Bronchial epithelial cell (primary cell): ENCODE results near the gene TRAIP. TPM values are rescaled to one million over a fixed set of nuclear protein-coding genes. Genes with fewer than 3 reads are reported as not detected.

Source experiments
- DNase-seq: peaks from one replicate; pipeline ENCODE4 v3.0.0-alpha.2; 2010; ENCODE audit warnings: low read depth
- FAIRE-seq: peaks from 2 replicates; lab custom pipeline; 2011; peaks lifted over from hg19 to GRCh38; lab: Jason Lieb, UNC
- H3K27me3 ChIP-seq: 2 replicates; pipeline ENCODE4 v1.5.1; 2011; ENCODE audit warnings: low read length; ENCODE audit not compliant: control insufficient read depth, insufficient read depth
- H3K36me3 ChIP-seq: 2 replicates; pipeline ENCODE4 v1.5.1; 2011; ENCODE audit warnings: low read length; ENCODE audit not compliant: control insufficient read depth, insufficient read depth
- H3K4me3 ChIP-seq: 2 replicates; pipeline ENCODE4 v1.5.1; 2011; ENCODE audit warnings: mild to moderate bottlenecking, low read depth, low read length, control low read depth
- CTCF ChIP-seq: IDR thresholded peaks from 2 replicates; pipeline ENCODE4 v1.5.1; 2011; ENCODE audit warnings: mild to moderate bottlenecking, moderate library complexity, low read length, control low read depth, inconsistent platforms; ENCODE audit not compliant: insufficient read depth, severe bottlenecking
- total RNA-seq: library from RNA; depleted of rRNA; stranded (reverse); fragments of >200 nt; gene quantifications from 2 replicates; pipeline ENCODE4 v1.2.1, GENCODE V29; 2014

Gene TRAIP
- total RNA-seq, 1 donor from 2014 or later: 0.79 TPM

GRCh38 chr3:49842843-49843517 lies 13.4 kb downstream of the TRAIP start:
- no peak for TF ChIP-seq CTCF
- H3K27me3 ChIP-seq: no peaks in the 10 kb centered on the region
- no peaks in the 10 kb centered on the region for H3K36me3 ChIP-seq
- FAIRE-seq (no peak), DNase-seq (no peak)
- no peak overlapping the region for H3K4me3 ChIP-seq

GRCh38 chr3:49841806-49842205 lies 14.6 kb downstream of the TRAIP start:
- Histone ChIP-seq H3K4me3 (no peak overlapping the region), H3K27me3 (no peaks in the 10 kb centered on the region), H3K36me3 (no peaks in the 10 kb centered on the region)
- DNase-seq (no peak), FAIRE-seq (no peak)
- TF ChIP-seq CTCF: no peak

- Histone ChIP-seq H3K36me3 (no peaks in the 10 kb centered on the region), H3K4me3 (no peak overlapping the region), H3K27me3 (no peaks in the 10 kb centered on the region)
- peak; percentile 32 for DNase-seq
- TF ChIP-seq CTCF: peak; percentile 54
- FAIRE-seq: no peak
Measured at GRCh38 chr3:49841126-49841696, 15.2 kb downstream of the TRAIP start.

GRCh38 chr3:49840388-49840787 lies 16.0 kb downstream of the TRAIP start:
- no peak for FAIRE-seq
- Histone ChIP-seq H3K27me3 (no peaks in the 10 kb centered on the region), H3K4me3 (no peak overlapping the region), H3K36me3 (no peaks in the 10 kb centered on the region)
- no peak for DNase-seq
- no peak for TF ChIP-seq CTCF

GRCh38 chr3:49839193-49839809 lies 17.1 kb downstream of the TRAIP start:
- H3K4me3 ChIP-seq: no peak overlapping the region
- DNase-seq (peak; percentile 63), FAIRE-seq (no peak)
- peak; percentile 84 for TF ChIP-seq CTCF
- H3K27me3 ChIP-seq: no peaks in the 10 kb centered on the region
- no peaks in the 10 kb centered on the region for H3K36me3 ChIP-seq
